Skeletal muscle cell (primary cell): ENCODE measurements around the gene S100A1.
A peak's percentile ranks its signal among the peaks of the same experiment; 100 is the strongest.
"Not testable (repeated sequence)": the region's sequence is repeated elsewhere in the genome, so short reads cannot be mapped to it uniquely, and the experiment has no call there.

ENCODE experiments used
- DNase-seq: peaks from one replicate; pipeline ENCODE4 v3.0.0-alpha.2; 2010; ENCODE audit warnings: low read depth
- H3K4me3 ChIP-seq: 2 replicates; pipeline ENCODE4 v1.5.1; 2011; ENCODE audit warnings: low read depth, mild to moderate bottlenecking, control low read depth, low read length, moderate library complexity

Gene S100A1

GRCh38 chr1:153671628-153672353 lies 43.6 kb downstream of the S100A1 start:
- not testable (repeated sequence) for DNase-seq
- H3K4me3 ChIP-seq, result peak overlapping the region; percentile 52

- DNase-seq, result no peak
- H3K4me3 ChIP-seq, result no peak overlapping the region
Observed at GRCh38 chr1:153673511-153673910, 45.3 kb downstream of the S100A1 start.

- no peak for DNase-seq
- peak overlapping the region; percentile 41 for H3K4me3 ChIP-seq
Observed at GRCh38 chr1:153677718-153678518, 49.7 kb downstream of the S100A1 start.

- no peak for DNase-seq
- peak within 1 kb of the TSS; percentile 41 for H3K4me3 ChIP-seq
Observed at GRCh38 chr1:153678519-153679336, 50.5 kb downstream of the S100A1 start, which contains the start of gene NPR1. Gene NPR1 (plus strand): TSS chr1:153678688. CDS start chr1:153679109, 421 bp downstream.

GRCh38 chr1:153679337-153680119 lies 51.3 kb downstream of the S100A1 start:
- no peak for DNase-seq
- peak overlapping the region; percentile 41 for H3K4me3 ChIP-seq

GRCh38 chr1:153680120-153680403 lies 51.8 kb downstream of the S100A1 start:
- H3K4me3 ChIP-seq, result no peak overlapping the region
- no peak for DNase-seq
